Stimulated activated CD8-positive, alpha-beta memory T cell treated with anti-CD3 and anti-CD28 coated beads, Interleukin-4, amount 100 ng/mL, for 24 hours (primary cell): Measurements from ENCODE around the gene ZNF735.
A peak's percentile ranks its signal among the peaks of the same experiment; 100 is the strongest.
"Not testable (repeated sequence)": the region's sequence is repeated elsewhere in the genome, so short reads cannot be mapped to it uniquely, and the experiment has no call there.

Experiments
- DNase-seq: peaks from one replicate; pipeline ENCODE4 v3.0.0-alpha.2; 2020; ENCODE audit warnings: low read depth

Gene ZNF735

DNA sequence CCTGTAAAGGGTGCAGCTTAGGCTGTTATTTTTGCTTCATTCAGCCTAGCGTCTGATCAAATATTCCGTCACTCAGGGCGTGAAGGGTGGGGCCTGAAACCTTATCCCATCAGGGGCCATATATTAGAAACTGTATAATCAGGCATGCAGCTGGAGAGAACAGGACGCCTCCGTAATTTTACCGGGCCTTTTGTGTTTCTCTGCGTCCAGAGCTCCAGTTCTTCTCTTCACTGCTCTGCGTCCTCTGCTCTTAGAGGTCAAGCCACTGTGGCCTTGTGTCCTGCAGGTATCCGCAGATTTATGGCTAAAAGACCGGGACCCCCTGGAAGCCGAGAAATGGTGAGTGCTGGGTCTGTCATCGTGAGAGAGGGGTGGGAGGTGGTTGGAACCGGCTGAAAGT lies at the start of gene ZNF735:
Gene ZNF735 (plus strand): TSS at position 301 of the 400 bp plus-strand sequence. CDS start 0 bp downstream, at position 301.
- DNase-seq = no peak

DNA sequence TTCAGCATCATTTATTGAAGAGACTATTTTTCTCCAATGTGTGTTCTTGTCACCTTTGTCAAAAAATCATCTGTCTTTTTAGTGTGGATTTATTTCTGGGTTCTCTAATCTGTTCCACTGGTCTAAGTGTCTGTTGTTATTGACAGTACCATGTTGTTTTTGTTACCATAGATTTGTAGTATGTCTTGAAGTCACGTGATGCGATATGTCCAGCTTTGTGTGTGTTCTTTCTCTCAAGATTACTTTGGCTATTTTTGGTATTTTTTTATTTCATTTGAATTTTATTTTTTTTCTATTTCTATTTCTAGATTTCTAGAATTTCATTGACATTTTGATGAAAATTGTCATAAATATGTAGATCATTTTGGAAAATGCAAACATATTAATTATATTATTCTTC lies 36.0 kb upstream of the ZNF735 start:
- DNase-seq = not testable (repeated sequence)

DNA sequence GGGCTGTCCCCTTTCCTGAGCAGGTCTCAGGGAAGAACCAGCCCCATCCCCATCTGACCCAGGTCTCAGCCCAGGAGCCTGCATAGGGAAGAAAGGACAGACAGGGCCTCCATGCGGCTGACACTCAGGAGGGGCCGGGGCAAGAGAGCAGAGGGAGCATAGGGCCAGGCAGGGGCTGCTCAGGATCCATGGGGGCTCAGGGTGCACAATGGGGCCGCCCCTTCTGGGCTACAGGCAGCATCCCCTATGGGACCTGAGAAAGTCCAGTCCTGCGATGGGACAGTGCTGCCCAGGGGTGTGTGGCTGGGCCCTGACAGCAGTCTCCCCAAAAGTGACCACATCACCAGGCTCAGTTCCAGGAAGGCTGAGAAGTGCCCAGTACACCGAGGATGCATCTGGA lies 32.7 kb upstream of the ZNF735 start:
- no peak for DNase-seq

DNA sequence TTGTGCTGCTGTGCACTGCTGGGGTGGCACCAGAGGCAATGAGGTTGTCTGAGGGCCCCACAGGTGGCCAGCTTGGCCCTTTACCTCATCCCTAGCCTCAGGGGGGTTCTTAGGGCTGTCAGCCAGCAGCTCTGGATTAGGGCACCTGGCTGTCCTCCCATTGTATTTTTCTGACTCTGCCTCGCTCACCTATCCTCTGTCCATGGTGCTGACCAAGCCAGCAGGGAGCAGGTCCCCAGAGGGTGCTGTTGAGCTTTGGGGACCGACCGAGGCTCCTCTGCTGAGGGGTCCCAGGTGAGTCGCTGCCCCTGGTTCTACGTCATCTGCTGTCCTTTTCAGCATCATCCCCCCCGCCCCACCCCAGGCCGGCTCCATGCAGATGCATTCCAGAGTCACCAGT lies 32.1 kb upstream of the ZNF735 start:
- DNase-seq = no peak

DNA sequence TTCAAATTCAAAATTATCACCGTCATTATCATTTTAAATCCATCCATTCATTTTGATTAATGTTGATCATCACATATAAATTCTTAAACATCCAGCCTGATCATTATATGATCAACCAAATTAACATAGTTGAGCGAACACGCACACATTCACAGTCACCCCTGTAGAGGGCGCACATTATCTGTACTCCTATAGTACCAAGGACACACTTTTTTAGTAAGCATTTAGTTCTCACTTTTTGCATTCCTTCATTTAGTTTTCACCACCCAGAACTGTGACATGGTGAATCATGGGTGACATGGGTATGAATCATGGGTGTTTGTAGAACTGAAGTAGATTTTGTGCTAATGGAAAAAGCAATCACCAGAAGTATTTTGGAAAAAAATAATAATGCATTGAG lies 26.0 kb upstream of the ZNF735 start:
- DNase-seq = no peak

DNA sequence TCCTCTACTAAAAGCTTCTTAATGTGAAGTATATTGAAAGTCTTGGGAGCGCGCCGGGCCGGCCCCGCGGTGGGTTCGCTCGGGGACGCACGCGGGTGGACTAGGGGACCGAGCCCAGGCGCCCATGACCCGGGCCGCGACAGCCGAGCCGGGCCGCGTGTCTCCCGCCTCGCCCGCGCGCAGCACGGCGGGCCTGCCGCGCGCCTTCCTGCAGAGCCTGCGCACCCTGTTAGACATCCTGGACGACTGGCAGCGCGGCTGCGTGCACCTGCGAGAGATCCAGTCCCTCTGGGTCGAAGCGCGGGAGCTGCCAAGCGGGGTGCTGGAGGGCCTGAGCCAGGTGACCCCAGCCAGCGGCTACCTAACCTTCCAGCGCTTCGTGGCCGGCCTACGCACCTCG lies 25.4 kb upstream of the ZNF735 start:
- DNase-seq = no peak

DNA sequence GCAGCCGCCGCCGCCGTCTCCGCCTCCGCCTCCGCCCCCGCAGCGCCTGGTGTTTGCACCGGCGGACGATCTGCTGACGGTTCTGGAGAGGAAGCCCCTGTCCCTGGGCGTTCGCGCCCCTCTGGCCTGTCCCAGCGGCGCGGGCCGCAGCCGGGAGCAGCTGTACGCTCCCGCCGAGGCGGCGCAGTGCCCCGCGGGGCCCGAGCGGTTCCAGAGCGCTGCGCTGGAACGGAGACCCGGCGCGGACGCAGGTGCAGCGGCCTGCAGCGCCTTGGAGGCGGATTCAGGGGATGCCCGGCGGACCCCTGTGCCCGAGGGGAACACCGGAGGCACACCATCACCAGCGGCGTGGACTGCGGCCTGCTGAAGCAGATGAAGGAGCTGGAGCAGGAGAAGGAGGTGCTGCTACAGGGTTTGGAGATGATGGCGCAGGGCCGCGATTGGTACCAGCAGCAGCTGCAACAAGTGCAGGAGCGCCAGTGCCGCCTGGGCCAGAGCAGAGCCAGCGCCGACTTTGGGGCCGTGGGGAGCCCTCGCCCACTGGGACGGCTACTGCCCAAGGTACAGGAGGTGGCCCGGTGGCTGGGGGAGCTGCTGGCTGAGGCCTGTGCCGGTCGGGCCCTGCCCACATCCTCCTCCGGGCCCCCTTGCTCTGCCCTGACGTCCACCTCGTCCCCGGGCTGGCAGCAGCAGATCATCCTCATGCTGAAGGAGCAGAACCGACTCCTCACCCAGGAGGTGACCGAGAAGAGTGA lies 24.8 kb upstream of the ZNF735 start:
- no peak for DNase-seq

DNA sequence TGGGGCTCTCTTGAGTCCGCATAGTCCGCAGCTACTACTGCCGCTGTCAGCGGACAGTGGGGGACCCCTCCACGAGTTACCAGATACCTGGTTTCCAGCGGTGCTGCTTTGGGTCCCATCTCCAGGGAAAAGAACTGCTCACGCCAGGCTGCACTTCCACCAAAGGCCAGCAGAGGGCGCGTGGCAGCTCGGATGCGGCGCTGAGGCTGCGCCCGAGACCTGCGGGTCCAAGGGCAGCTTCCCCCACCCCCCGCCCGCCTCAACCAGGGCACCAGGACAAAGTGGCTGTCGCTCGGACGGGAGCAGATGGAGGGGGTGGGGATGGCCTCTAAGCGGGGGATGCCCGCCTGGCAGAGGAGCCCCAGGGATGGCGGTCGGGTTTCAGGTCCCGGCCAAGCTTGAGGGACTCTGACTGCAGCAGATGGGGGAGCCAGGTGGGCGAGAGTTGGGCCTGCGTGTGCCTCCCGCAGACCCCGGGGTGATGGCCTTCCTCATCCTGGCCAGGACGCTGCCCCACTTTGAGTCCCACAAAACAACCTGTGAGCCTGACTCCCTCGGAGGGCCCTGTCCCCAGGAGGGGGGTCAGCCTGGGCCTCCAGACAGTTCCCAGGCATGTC lies 23.8 kb upstream of the ZNF735 start:
- DNase-seq = peak; percentile 22

DNA sequence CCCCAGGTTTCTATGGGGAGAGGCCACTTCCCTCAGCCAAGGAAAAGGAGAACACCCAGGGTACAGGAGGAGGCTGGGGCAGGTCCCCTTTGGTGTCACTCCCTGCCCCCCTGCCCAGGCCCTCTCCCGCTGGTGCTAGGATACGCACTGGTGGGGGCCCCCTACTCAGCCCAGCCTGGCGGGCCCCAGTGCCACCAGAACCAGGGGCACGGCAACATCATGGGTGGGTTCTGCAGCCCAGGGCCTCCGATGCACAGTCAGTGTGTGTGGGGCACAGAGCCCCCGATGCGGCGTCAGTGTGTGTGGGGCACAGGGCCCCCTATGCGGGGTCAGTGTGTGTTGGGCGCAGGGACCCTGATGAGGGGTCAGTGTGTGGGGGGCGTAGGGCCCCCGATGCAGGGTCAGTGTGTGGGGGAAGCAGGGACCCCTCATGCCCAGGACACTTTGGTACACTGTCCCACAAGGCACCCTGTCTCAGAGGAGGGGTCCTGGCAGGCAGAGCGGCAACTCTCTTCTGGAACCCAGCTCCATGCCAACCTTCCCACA lies 23.1 kb upstream of the ZNF735 start:
- no peak for DNase-seq

DNA sequence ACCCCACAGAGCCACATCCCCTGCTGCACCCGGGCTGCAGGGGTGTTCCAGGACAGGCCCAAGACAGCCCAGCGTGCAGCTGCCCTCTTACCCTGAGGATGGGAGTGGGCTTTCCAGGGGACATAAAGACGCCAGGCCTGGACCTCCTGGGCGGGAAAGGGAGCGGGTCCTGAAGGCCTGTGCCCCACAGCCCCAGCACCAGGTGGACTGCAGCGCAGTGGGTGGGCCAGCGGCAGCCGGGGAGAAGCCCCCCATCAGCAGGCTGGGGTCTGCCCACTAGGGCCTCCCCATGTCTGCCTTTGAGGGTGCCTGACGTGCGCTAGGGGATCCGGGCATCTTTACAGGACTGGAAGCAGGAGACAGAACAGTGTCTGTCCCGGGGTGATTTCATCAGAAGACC lies 22.6 kb upstream of the ZNF735 start:
- no peak for DNase-seq

DNA sequence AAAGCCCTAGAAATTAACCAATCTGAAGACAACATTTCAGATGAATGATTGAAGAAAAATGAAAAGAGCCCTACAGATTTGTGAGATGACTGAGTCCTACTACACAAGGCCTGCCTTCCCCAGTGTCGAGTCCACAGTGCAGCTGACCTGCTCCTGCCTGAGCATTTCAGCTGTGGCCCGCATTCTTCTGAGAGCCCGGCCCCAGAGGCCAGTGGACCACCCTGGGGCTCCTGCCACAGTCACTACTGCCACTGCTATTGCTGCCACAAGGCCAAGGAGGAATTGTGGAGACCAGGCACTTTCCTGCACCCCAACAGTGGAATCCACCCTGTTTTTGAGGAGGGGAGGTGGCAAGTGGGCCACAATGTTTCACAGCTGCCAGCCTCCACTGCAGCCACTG lies 19.6 kb upstream of the ZNF735 start:
- no peak for DNase-seq

DNA sequence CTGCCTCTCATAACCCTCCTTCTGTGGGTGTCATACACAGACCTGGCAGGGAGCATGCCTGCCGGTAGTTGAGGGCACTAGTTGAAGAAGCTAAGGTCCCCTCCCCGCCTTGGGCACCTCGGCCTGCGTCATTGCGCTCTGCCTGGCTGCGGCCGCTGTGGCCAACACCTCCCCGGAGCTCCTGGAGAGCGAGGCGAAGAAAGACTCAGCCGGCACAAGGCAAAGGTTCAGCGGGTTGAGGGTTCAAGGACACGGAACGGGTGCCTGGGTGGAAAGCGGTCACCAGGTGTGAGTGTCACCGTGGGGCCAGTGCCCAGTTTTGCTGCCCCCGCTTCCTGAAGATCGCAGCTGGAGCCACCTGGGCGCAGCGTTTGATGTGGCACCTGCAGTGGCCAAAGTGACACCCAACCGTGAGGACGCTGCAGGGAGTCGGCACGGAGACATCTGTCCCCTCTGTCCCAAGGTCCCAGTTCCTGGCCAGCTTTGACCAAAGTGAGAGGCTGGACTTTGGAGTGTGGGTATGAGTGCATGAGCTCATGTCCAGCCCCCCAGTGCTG lies 14.8 kb upstream of the ZNF735 start:
- DNase-seq = no peak

DNA sequence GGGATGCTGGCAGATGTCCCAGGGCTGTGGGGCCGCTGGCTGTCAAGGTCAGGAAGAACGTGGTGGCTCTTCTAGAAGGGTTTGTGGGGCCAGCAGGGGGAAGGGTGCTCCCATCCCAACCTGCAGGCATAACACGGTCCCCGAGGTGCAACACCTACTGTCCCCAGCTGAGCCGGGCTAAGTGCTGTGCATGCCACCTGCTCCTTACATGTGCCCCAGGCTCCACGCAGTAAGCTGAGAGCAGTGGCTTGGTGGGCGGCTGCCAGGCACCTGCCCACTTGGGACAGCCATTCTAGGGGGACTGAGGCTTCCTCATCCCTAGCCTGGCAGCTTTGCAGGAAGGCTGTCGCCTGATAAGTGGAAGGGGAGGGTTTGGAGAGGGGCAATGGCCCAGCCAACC lies 14.2 kb upstream of the ZNF735 start:
- no peak for DNase-seq

DNA sequence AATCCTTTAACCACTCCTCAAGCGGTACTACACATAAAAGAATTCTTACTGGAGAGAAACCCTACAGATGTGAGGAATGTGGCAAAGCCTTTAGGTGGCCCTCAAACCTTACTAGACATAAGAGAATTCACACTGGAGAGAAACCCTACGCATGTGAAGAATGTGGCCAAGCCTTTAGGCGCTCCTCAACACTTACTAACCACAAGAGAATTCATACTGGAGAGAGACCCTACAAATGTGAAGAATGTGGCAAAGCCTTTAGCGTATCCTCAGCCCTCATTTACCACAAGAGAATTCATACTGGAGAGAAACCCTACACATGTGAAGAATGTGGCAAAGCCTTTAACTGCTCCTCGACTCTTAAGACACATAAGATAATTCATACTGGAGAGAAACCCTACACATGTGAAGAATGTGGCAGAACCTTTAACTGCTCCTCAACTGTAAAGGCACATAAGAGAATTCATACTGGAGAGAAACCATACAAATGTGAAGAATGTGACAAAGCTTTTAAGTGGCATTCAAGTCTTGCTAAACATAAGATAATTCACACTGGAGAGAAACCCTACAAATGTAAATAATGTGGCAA lies 12.8 kb downstream of the ZNF735 start:
- not testable (repeated sequence) for DNase-seq

DNA sequence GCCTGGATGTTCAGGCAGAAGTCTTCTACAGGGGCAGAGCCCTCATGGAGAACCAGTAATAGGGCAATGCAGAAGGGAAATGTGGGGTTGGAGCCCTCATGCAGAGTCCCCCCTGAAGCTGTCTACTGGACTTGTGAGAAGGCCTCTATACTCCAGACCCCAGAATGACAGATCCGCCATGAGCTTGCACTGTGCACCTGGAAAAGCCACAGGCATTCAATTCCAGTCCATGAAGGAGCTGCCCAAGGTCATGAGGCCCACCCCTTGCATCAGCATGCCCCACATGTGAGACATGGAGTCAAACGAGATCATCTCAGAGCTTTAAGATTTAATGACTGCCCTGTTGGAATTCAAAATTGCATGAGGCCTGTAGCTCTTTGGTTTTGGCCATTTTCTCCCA lies 16.4 kb downstream of the ZNF735 start:
- DNase-seq = no peak

DNA sequence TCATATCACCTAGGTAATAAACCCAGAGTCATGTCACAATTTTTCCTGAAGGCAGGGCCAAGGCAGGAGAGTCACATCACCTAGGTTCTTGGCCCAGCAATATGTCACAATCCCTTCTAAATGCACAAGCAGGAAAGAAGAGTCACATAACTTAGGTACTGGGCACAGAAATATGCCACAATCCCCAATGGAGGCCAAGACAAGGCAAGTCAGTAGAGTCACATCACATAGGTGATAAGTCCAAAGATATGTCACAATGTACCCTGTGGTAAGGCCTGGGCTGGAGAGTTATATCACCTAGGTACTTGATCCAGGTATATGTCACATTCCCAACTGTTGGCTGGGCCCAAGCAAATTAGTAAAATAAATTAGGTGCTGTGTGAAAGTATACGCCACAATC lies 21.2 kb downstream of the ZNF735 start, which contains the start of gene ZNF679:
Gene ZNF679 (plus strand): TSS at position 301 of the 400 bp plus-strand sequence. CDS start 20,644 bp downstream, outside the sequence.
- not testable (repeated sequence) for DNase-seq

DNA sequence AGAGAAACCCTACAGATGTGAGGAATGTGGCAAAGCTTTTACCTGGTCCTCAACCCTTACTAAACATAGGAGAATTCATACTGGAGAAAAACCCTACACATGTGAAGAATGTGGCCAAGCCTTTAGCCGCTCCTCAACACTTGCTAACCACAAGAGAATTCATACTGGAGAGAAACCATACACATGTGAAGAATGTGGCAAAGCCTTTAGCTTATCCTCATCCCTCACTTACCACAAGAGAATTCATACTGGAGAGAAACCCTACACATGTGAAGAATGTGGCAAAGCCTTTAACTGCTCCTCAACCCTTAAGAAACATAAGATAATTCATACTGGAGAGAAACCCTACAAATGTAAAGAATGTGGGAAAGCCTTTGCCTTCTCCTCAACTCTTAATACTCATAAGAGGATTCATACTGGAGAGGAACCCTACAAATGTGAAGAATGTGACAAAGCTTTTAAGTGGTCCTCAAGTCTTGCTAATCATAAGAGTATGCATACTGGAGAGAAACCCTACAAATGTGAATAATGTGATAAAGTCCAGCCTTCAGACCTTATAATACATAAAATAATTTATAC lies 59.4 kb downstream of the ZNF735 start:
- no peak for DNase-seq
